GM12878 (cell line): ENCODE measurements around the gene CEP128. TPM values are rescaled to one million over a fixed set of nuclear protein-coding genes. Genes with fewer than 3 reads are reported as not detected.

Source experiments
- ATAC-seq: fragments of 200-7000 bp; cut with Tn5 transposase; 3 replicates; pipeline ENCODE4 v1.9.1; 2020; ENCODE audit warnings: mild to moderate bottlenecking, moderate library complexity
- BruUV-seq: library from RNA; stranded (reverse); fragments of 400-500 nt; replicated peaks from 2 replicates; lab custom pipeline; 2021; lab: Mats Ljungman, UMichigan
- CTCF ChIA-PET: fragments of 300-600 bp; sonication (Branson Sonifier 250); formaldehyde crosslinking; extraction: SDS; loops from one replicate; lab custom pipeline; 2021; ENCODE audit warnings: inconsistent platforms; lab: Yijun Ruan, JAX
- POLR2A ChIA-PET: fragments of 350-600 bp; formaldehyde crosslinking; extraction: SDS; loops from one replicate; lab custom pipeline; 2021; ENCODE audit warnings: inconsistent platforms; lab: Charles Lee
- RAD21 ChIA-PET: fragments of 300-600 bp; sonication (Branson Sonifier 250); formaldehyde crosslinking; loops from one replicate; lab custom pipeline; 2023; ENCODE audit warnings: antibody characterized with exemption; ENCODE audit not compliant: unreplicated experiment; lab: Charles Lee
- SMC1A ChIA-PET: fragments of 300-600 bp; sonication (Branson Sonifier 250); formaldehyde crosslinking; loops from one replicate; lab custom pipeline; 2023; ENCODE audit not compliant: unreplicated experiment, uncharacterized antibody; lab: Charles Lee
- DNase-seq: peaks from one replicate; pipeline ENCODE4 v3.0.0-alpha.2; 2011; ENCODE audit warnings: low read depth, low spot score
- FAIRE-seq: peaks from 3 replicates; lab custom pipeline; 2011; peaks lifted over from hg19 to GRCh38; lab: Jason Lieb, UNC
- H2AFZ ChIP-seq: 2 replicates; pipeline ENCODE4 v1.6.0; 2011; ENCODE audit warnings: low read depth, low read length, control low read depth; ENCODE audit not compliant: control insufficient read depth
- H3K27ac ChIP-seq: 2 replicates; pipeline ENCODE4 v1.5.1; 2011; ENCODE audit warnings: control low read depth; ENCODE audit not compliant: control insufficient read depth, insufficient read depth
- H3K27me3 ChIP-seq, 2 experiments: replicated peaks in 1 of 2; 2 replicates each; pipeline versions ENCODE4 v1.6.0 to v1.6.1; 2011; ENCODE audit warnings: low read length in 1 of 2; ENCODE audit not compliant: control insufficient read depth in 2 of 2, insufficient read depth in 2 of 2
- H3K36me3 ChIP-seq, 2 experiments: 2 replicates each; pipeline ENCODE4 v1.5.1; 2011; ENCODE audit warnings: low read length in 1 of 2; ENCODE audit not compliant: control insufficient read depth in 2 of 2, insufficient read depth in 2 of 2
- H3K4me1 ChIP-seq: 2 replicates; pipeline ENCODE4 v1.6.1; 2011; ENCODE audit warnings: mild to moderate bottlenecking, low read length, moderate library complexity, mixed read lengths; ENCODE audit not compliant: control insufficient read depth, insufficient read depth
- H3K4me2 ChIP-seq: 2 replicates; pipeline ENCODE4 v1.6.0; 2011; ENCODE audit warnings: control low read depth; ENCODE audit not compliant: control insufficient read depth, insufficient read depth
- H3K4me3 ChIP-seq: fragments of 200-600 bp; sonication (generic); 2 replicates; pipeline ENCODE4 v1.5.1; 2016
- H3K79me2 ChIP-seq: 2 replicates; pipeline ENCODE4 v1.6.0; 2011; ENCODE audit warnings: low read length; ENCODE audit not compliant: control insufficient read depth, insufficient read depth
- H3K9ac ChIP-seq: 2 replicates; pipeline ENCODE4 v1.8.0; 2011; ENCODE audit warnings: low read length, control low read depth, mixed read lengths; ENCODE audit not compliant: control insufficient read depth, insufficient read depth
- H3K9me3 ChIP-seq: replicated peaks from 3 replicates; pipeline ENCODE4 v1.5.1; 2011; ENCODE audit warnings: mild to moderate bottlenecking, low read length; ENCODE audit not compliant: control insufficient read depth, insufficient read depth
- H4K20me1 ChIP-seq: 2 replicates; pipeline ENCODE4 v1.6.0; 2011; ENCODE audit not compliant: control insufficient read depth, insufficient read depth
- CBFB ChIP-seq: IDR thresholded peaks from 2 replicates; pipeline ENCODE4 v1.6.1; 2016; ENCODE audit warnings: antibody characterized with exemption, low read depth
- DPF2 ChIP-seq: fragments of 450-650 bp; IDR thresholded peaks from 2 replicates; pipeline ENCODE4 v1.6.1; 2017; ENCODE audit warnings: mild to moderate bottlenecking
- FOS ChIP-seq: IDR thresholded peaks from 3 replicates; pipeline ENCODE4 v1.6.1; 2011; ENCODE audit warnings: borderline replicate concordance; ENCODE audit not compliant: insufficient read length; ENCODE audit errors: extremely low read depth
- FOXK2 ChIP-seq: fragments of 450-650 bp; IDR thresholded peaks from 2 replicates; pipeline ENCODE4 v1.6.1; 2017; ENCODE audit warnings: mild to moderate bottlenecking, moderate library complexity
- HDAC6 ChIP-seq: fragments of 200-600 bp; sonication (generic); IDR thresholded peaks from one replicate; pipeline ENCODE4 v1.8.0; 2017; ENCODE audit warnings: antibody characterized with exemption; ENCODE audit not compliant: unreplicated experiment
- JUND ChIP-seq: IDR thresholded peaks from 2 replicates; pipeline ENCODE4 v1.6.1; 2012; ENCODE audit warnings: low read depth, mild to moderate bottlenecking, low read length, improper control_type of control experiment, moderate library complexity
- KDM1A ChIP-seq: fragments of 200-600 bp; sonication (generic); IDR thresholded peaks from 2 replicates; pipeline ENCODE4 v1.6.1; 2016; ENCODE audit warnings: borderline replicate concordance
- MTA2 ChIP-seq: fragments of 450-650 bp; IDR thresholded peaks from 2 replicates; pipeline ENCODE4 v1.6.1; 2016; ENCODE audit warnings: low read depth, mild to moderate bottlenecking, moderate library complexity
- MYB ChIP-seq: fragments of 150-350 bp; IDR thresholded peaks from 2 replicates; pipeline ENCODE4 v1.6.1; 2014; ENCODE audit warnings: mild to moderate bottlenecking, low read depth, low read length, borderline replicate concordance
- SUZ12 ChIP-seq: fragments of 200-600 bp; sonication (generic); IDR thresholded peaks from one replicate; pipeline ENCODE4 v1.6.1; 2018; ENCODE audit warnings: antibody characterized with exemption, mild to moderate bottlenecking; ENCODE audit not compliant: unreplicated experiment
- ZSCAN29 ChIP-seq: fragments of 450-650 bp; IDR thresholded peaks from 2 replicates; pipeline ENCODE4 v1.6.1; 2017; ENCODE audit warnings: mild to moderate bottlenecking, moderate library complexity
- WGBS: methylation state at CpG from one replicate; pipeline ENCODE4 v1.1.6; 2016; ENCODE audit warnings: low lambda C conversion rate; ENCODE audit not compliant: insufficient replicate concordance, insufficient coverage; ENCODE audit errors: missing lambda C conversion rate; 5-methylcytosine and 5-hydroxymethylcytosine counted together
- in situ Hi-C: fragments of 300-500 bp; cut with MboI; formaldehyde crosslinking; loops from 9 replicates; pipeline ENCODE4 v1.14.3; 2018; ENCODE audit warnings: mixed read lengths
- intact Hi-C: fragments of 100-400 bp; cut with micrococcal nuclease; formaldehyde crosslinking; loops from one replicate; pipeline ENCODE4 v1.14.2; 2022; ENCODE audit not compliant: unreplicated experiment
- polyA plus RNA-seq, 11 experiments: library from polyadenylated mRNA; depleted of rRNA in 4 of 11; unstranded in 6 of 11; stranded (reverse) in 5 of 11; fragments of >200 nt; fragmentation: Nextera tagmentation in 4 of 11; fragmentation: Illumina TruSeq in 1 of 11; extraction: Ambion mirVana in 4 of 11; extraction: Trizol in 1 of 11; gene quantifications; 1 replicate in 1 of 11; 2 replicates in 10 of 11; pipeline versions ENCODE4 v1.2.1 to v1.2.3, GENCODE V29; 2011 to 2016; ENCODE audit warnings: inconsistent platforms in 2 of 11, missing spikeins in 2 of 11, low read depth in 1 of 11
- total RNA-seq, 4 experiments: library from RNA; depleted of rRNA in 3 of 4; stranded (reverse); fragments of >200 nt in 3 of 4; fragmentation: Illumina TruSeq in 1 of 4; extraction: Trizol in 1 of 4; gene quantifications; 2 replicates each; pipeline versions ENCODE4 v1.2.1 to v1.2.3, GENCODE V29; 2013 to 2021
- TF ChIP-seq, protein P1 (sequence below): IDR thresholded peaks from 2 replicates; pipeline ENCODE4 v1.6.1; 2011; ENCODE audit warnings: borderline replicate concordance, low read depth, mild to moderate bottlenecking, moderate library complexity, mixed read lengths, low read length; ENCODE audit not compliant: insufficient read depth; ENCODE audit errors: extremely low read length

The CEP128 gene
- total and polyA plus RNA-seq, 10 of the 15 experiments (the other 5 are each of a cell fraction or from before 2014, with no cell fraction given), result 1.1 to 6.7 (median 3.4) TPM

GRCh38 chr14:80522936-80523335 lies 418.6 kb downstream of the CEP128 start (continued):
- TF ChIP-seq, protein P1, sequence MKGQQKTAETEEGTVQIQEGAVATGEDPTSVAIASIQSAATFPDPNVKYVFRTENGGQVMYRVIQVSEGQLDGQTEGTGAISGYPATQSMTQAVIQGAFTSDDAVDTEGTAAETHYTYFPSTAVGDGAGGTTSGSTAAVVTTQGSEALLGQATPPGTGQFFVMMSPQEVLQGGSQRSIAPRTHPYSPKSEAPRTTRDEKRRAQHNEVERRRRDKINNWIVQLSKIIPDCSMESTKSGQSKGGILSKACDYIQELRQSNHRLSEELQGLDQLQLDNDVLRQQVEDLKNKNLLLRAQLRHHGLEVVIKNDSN, result no peak
- no peak for TF ChIP-seq MTA2
- no peak for TF ChIP-seq KDM1A
- no peak for TF ChIP-seq HDAC6

- H3K9me3 ChIP-seq, result no peaks in the 10 kb centered on the region
- BruUV-seq, result no TSS peak
- no peak overlapping the region for H3K27ac ChIP-seq
- DNase-seq, result no peak
- FAIRE-seq, result no peak
- H3K36me3 ChIP-seq, result no peaks in the 10 kb centered on the region
- no peak overlapping the region for H2AFZ ChIP-seq
- no peak overlapping the region for H3K9ac ChIP-seq
- ChIA-PET CTCF (no interaction called here), SMC1A (interaction anchor here (1.3 kb wide), 1 partner anchor 9 kb away, joined by 5 read pairs; no protein-coding TSS in a partner anchor), RAD21 (no interaction called here), POLR2A (no interaction called here)
- in situ Hi-C loops (no loop called here), intact Hi-C loops (no loop called here)
- TF ChIP-seq FOXK2 (no peak), ZSCAN29 (no peak), SUZ12 (no peak), DPF2 (no peak), JUND (no peak), CBFB (no peak), FOS (no peak), MYB (no peak)
- no peak overlapping the region for H3K4me2 ChIP-seq
- 87% methylated on average over 1 of the region's 1 CpG for WGBS
- ATAC-seq, result no peak
- no peaks in the 10 kb centered on the region for H4K20me1 ChIP-seq
- H3K79me2 ChIP-seq, result no peaks in the 10 kb centered on the region
- no peaks in the 10 kb centered on the region for H3K4me1 ChIP-seq
- H3K4me3 ChIP-seq, result no peak overlapping the region
- H3K27me3 ChIP-seq, result no peaks in the 10 kb centered on the region
These were observed 419.1 kb downstream of the CEP128 start for GRCh38 chr14:80522411-80522810.
